WTC11 (cell line): ENCODE measurements around the gene NAV2. TPM values are rescaled to one million over a fixed set of nuclear protein-coding genes. Genes with fewer than 3 reads are reported as not detected.

Source experiments
- ATAC-seq: fragments of 200-7000 bp; cut with Tn5 transposase; 2 replicates; pipeline ENCODE4 v1.10.0; 2021; ENCODE audit warnings: mild to moderate bottlenecking, moderate library complexity
- CTCF ChIA-PET: fragments of 300-600 bp; sonication (Branson Sonifier 250); formaldehyde crosslinking; loops from one replicate; lab custom pipeline; 2021; ENCODE audit warnings: antibody characterized with exemption; lab: Charles Lee
- POLR2A ChIA-PET: fragments of 350-600 bp; sonication (Branson Sonifier 250); formaldehyde crosslinking; loops from one replicate; lab custom pipeline; 2021; ENCODE audit warnings: antibody characterized with exemption; lab: Charles Lee
- DNase-seq: peaks from one replicate; pipeline ENCODE4 v3.0.0; 2021; ENCODE audit warnings: low spot score
- H3K27ac Mint-ChIP-seq: 2 replicates; pipeline ENCODE4 v1.8.0; 2021; ENCODE audit warnings: mixed read lengths
- H3K27me3 Mint-ChIP-seq: 2 replicates; pipeline ENCODE4 v1.8.0; 2021; ENCODE audit warnings: low read depth, mild to moderate bottlenecking, moderate library complexity, mixed read lengths
- H3K36me3 Mint-ChIP-seq: 2 replicates; pipeline ENCODE4 v1.8.0; 2021; ENCODE audit warnings: mixed read lengths
- H3K4me1 Mint-ChIP-seq: 2 replicates; pipeline ENCODE4 v1.8.0; 2022; ENCODE audit warnings: mixed read lengths
- H3K4me3 Mint-ChIP-seq: 2 replicates; pipeline ENCODE4 v1.8.0; 2021; ENCODE audit warnings: mild to moderate bottlenecking, moderate library complexity, mixed read lengths
- H3K9me3 Mint-ChIP-seq: 2 replicates; pipeline ENCODE4 v1.8.0; 2021; ENCODE audit warnings: mixed read lengths
- ATF2 ChIP-seq: sonication (generic); formaldehyde crosslinking; IDR thresholded peaks from 2 replicates; pipeline ENCODE4 v1.8.1; 2022; ENCODE audit warnings: low read depth, missing genetic modification reagents, borderline replicate concordance
- CREB1 ChIP-seq: sonication (generic); formaldehyde crosslinking; IDR thresholded peaks from 2 replicates; pipeline ENCODE4 v1.8.0; 2023; ENCODE audit warnings: mild to moderate bottlenecking, missing genetic modification reagents
- EMX1 ChIP-seq: fragments of 250-450 bp; sonication (Bioruptor Pico); IDR thresholded peaks from 2 replicates; pipeline ENCODE4 v1.8.0; 2021; ENCODE audit warnings: mild to moderate bottlenecking
- ESRRA ChIP-seq: sonication (generic); formaldehyde crosslinking; IDR thresholded peaks from 2 replicates; pipeline ENCODE4 v1.8.1; 2022; ENCODE audit warnings: mild to moderate bottlenecking, missing genetic modification reagents, borderline replicate concordance
- FOXJ3 ChIP-seq: sonication (generic); formaldehyde crosslinking; IDR thresholded peaks from 2 replicates; pipeline ENCODE4 v1.9.0; 2021; ENCODE audit warnings: missing genetic modification reagents, mild to moderate bottlenecking, borderline replicate concordance
- FOXP1 ChIP-seq: sonication (generic); formaldehyde crosslinking; IDR thresholded peaks from 2 replicates; pipeline ENCODE4 v1.8.0; 2022; ENCODE audit warnings: missing genetic modification reagents, mild to moderate bottlenecking, moderate library complexity, borderline replicate concordance
- GRHL2 ChIP-seq: fragments of 250-450 bp; sonication (Bioruptor Pico); IDR thresholded peaks from 2 replicates; pipeline ENCODE4 v1.8.0; 2022; ENCODE audit warnings: mild to moderate bottlenecking, moderate library complexity; ENCODE audit not compliant: insufficient replicate concordance, severe bottlenecking
- KAT7 ChIP-seq: sonication (generic); formaldehyde crosslinking; IDR thresholded peaks from 2 replicates; pipeline ENCODE4 v1.8.1; 2023; ENCODE audit warnings: missing genetic modification reagents, mild to moderate bottlenecking, borderline replicate concordance
- NFATC4 ChIP-seq: fragments of 250-450 bp; sonication (Bioruptor Pico); IDR thresholded peaks from 2 replicates; pipeline ENCODE4 v1.9.0; 2021; ENCODE audit warnings: mild to moderate bottlenecking
- NFYB ChIP-seq: sonication (generic); formaldehyde crosslinking; conservative IDR thresholded peaks from 2 replicates; pipeline ENCODE4 v1.8.0; 2022; ENCODE audit warnings: low read depth, missing genetic modification reagents
- NR1H2 ChIP-seq: sonication (generic); formaldehyde crosslinking; IDR thresholded peaks from 2 replicates; pipeline ENCODE4 v1.9.0; 2021; ENCODE audit warnings: mild to moderate bottlenecking, moderate library complexity, missing genetic modification reagents
- TCF7 ChIP-seq: sonication (generic); formaldehyde crosslinking; IDR thresholded peaks from 2 replicates; pipeline ENCODE4 v1.8.0; 2022; ENCODE audit warnings: mild to moderate bottlenecking, low read depth, missing genetic modification reagents, moderate library complexity
- USF2 ChIP-seq: sonication (generic); formaldehyde crosslinking; IDR thresholded peaks from 2 replicates; pipeline ENCODE4 v1.8.1; 2023; ENCODE audit warnings: mild to moderate bottlenecking, missing genetic modification reagents, moderate library complexity
- ZBTB43 ChIP-seq: sonication (generic); formaldehyde crosslinking; IDR thresholded peaks from 2 replicates; pipeline ENCODE4 v1.8.1; 2023; ENCODE audit warnings: mild to moderate bottlenecking, missing genetic modification reagents
- ZNF121 ChIP-seq: sonication (generic); formaldehyde crosslinking; IDR thresholded peaks from 2 replicates; pipeline ENCODE4 v1.8.0; 2023; ENCODE audit warnings: missing genetic modification reagents
- ZNF396 ChIP-seq: fragments of 250-450 bp; sonication (Bioruptor Pico); IDR thresholded peaks from 2 replicates; pipeline ENCODE4 v1.8.0; 2021; ENCODE audit warnings: mild to moderate bottlenecking, moderate library complexity, borderline replicate concordance
- total RNA-seq: library from RNA; stranded (reverse); gene quantifications from 3 replicates; pipeline ENCODE4 v1.2.3, GENCODE V29; 2021
- TF ChIP-seq, protein P1 (sequence below): sonication (generic); formaldehyde crosslinking; IDR thresholded peaks from 2 replicates; pipeline ENCODE4 v1.8.0; 2022; ENCODE audit warnings: mild to moderate bottlenecking, missing genetic modification reagents
- TF ChIP-seq, protein P2 (sequence below): fragments of 250-450 bp; sonication (Bioruptor Pico); IDR thresholded peaks from 2 replicates; pipeline ENCODE4 v1.9.0; 2021; ENCODE audit warnings: mild to moderate bottlenecking

The NAV2 gene
- total RNA-seq, 1 experiment from 2014 or later: 42.8 TPM

GRCh38 chr11:19973136-19973635 lies 260.5 kb downstream of the NAV2 start:
- 0 out of 2 replicates have a peak, but pooled peaks cover 4% of the 10 kb centered on the region for H3K36me3 Mint-ChIP-seq
- no peak overlapping the region for H3K4me3 Mint-ChIP-seq
- H3K27ac Mint-ChIP-seq: no peak overlapping the region
- no peak for DNase-seq
- no peak for TF ChIP-seq EMX1
- TF ChIP-seq NFYB: no peak
- no peak for TF ChIP-seq KAT7 (CRISPR knock-in tag)
- no peak for TF ChIP-seq ZBTB43 (CRISPR knock-in tag)
- TF ChIP-seq, all 79 proteins: peak for 0
- ATAC-seq: no peak
- POLR2A ChIA-PET: no interaction called here
- Mint-ChIP-seq H3K9me3 (no peaks in the 10 kb centered on the region), H3K27me3 (no peaks in the 10 kb centered on the region), H3K4me1 (0 out of 2 replicates have a peak, but pooled peaks cover 3% of the 10 kb centered on the region)
- CTCF ChIA-PET: interaction anchor here (0.8 kb wide), 1 partner anchor 19 kb away, joined by 3 read pairs; no protein-coding TSS in a partner anchor

DNA sequence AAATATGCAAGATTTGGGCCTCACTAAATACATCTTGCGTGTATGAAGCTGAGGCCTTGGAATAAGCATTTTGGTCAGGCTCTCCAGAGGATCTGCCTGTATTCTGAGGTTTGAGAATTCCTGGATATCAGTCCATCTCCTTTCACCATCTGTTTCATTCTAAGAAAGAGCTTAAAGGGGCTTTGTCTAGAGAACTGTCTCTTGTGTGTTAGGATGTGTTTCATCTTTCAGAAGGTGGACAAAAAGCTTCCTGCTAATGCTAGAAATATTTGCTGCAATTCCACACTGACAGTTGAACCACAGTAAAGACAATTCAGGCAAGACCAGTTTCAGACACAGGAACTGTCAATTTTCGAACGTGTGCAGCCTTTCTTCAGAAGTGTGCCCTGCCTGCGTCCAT lies 262.2 kb downstream of the NAV2 start:
- 0 out of 2 replicates have a peak, but pooled peaks cover 4% of the 10 kb centered on the region for H3K36me3 Mint-ChIP-seq
- TF ChIP-seq EMX1 (no peak), NR1H2 (no peak)
- TF ChIP-seq, protein P1, sequence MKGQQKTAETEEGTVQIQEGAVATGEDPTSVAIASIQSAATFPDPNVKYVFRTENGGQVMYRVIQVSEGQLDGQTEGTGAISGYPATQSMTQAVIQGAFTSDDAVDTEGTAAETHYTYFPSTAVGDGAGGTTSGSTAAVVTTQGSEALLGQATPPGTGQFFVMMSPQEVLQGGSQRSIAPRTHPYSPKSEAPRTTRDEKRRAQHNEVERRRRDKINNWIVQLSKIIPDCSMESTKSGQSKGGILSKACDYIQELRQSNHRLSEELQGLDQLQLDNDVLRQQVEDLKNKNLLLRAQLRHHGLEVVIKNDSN (CRISPR knock-in tag): no peak
- TF ChIP-seq, all 79 proteins: peak for 0
- Mint-ChIP-seq H3K9me3 (no peaks in the 10 kb centered on the region), H3K4me3 (no peak overlapping the region), H3K27ac (no peak overlapping the region), H3K4me1 (0 out of 2 replicates have a peak, but pooled peaks cover 3% of the 10 kb centered on the region), H3K27me3 (no peaks in the 10 kb centered on the region)
- ChIA-PET CTCF (no interaction called here), POLR2A (no interaction called here)
- ATAC-seq (no peak), DNase-seq (no peak)

- ChIA-PET POLR2A (no interaction called here), CTCF (no interaction called here)
- DNase-seq (no peak), ATAC-seq (no peak)
- Mint-ChIP-seq H3K27me3 (no peaks in the 10 kb centered on the region), H3K4me3 (no peak overlapping the region), H3K27ac (no peak overlapping the region), H3K4me1 (0 out of 2 replicates have a peak, but pooled peaks cover 3% of the 10 kb centered on the region), H3K9me3 (no peaks in the 10 kb centered on the region), H3K36me3 (0 out of 2 replicates have a peak, but pooled peaks cover 4% of the 10 kb centered on the region)
- TF ChIP-seq, protein P2, sequence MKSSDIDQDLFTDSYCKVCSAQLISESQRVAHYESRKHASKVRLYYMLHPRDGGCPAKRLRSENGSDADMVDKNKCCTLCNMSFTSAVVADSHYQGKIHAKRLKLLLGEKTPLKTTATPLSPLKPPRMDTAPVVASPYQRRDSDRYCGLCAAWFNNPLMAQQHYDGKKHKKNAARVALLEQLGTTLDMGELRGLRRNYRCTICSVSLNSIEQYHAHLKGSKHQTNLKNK (CRISPR knock-in tag): no peak
- TF ChIP-seq FOXP1 (CRISPR knock-in tag): no peak
- TF ChIP-seq ATF2 (CRISPR knock-in tag): no peak
- TF ChIP-seq NFATC4 (CRISPR knock-in tag): no peak
- no peak for TF ChIP-seq USF2
- TF ChIP-seq GRHL2: no peak
- TF ChIP-seq ZNF121 (CRISPR knock-in tag): no peak
- no peak for TF ChIP-seq CREB1 (CRISPR knock-in tag)
- TF ChIP-seq ZNF396: no peak
- no peak for TF ChIP-seq ESRRA
- TF ChIP-seq TCF7 (CRISPR knock-in tag): no peak
- no peak for TF ChIP-seq FOXJ3
Measured at GRCh38 chr11:19975414-19975990, 262.9 kb downstream of the NAV2 start.
